ENCODE data around the gene FHL2.
A peak's percentile ranks its signal among the peaks of the same experiment; 100 is the strongest.

Gene FHL2

GRCh38 chr2:105388971-105389381 lies 9.9 kb downstream of the FHL2 start:
- H3K4me2 ChIP-seq (ENCODE audit: low read depth, low read length), result no peak overlapping the region
- H4K20me1 ChIP-seq (ENCODE audit: insufficient read depth, low read length), result no peaks in the 10 kb centered on the region
- H2AFZ ChIP-seq (ENCODE audit: low read length), result no peak overlapping the region
- H3K4me3 ChIP-seq (ENCODE audit: low read length), result no peak overlapping the region
- H3K4me1 ChIP-seq (ENCODE audit: low read length), result peaks cover 20% of the 10 kb centered on the region
- no peaks in the 10 kb centered on the region for H3K79me2 ChIP-seq (ENCODE audit: low read length)
- no peak for DNase-seq
- H3K27me3 ChIP-seq (replicated peaks; ENCODE audit: insufficient read depth, low read length), result no peaks in the 10 kb centered on the region
- H3K36me3 ChIP-seq (replicated peaks; ENCODE audit: insufficient read depth, low read length), result no peaks in the 10 kb centered on the region
- TF ChIP-seq EZH2 (optimal IDR thresholded peaks at IDR 0.05; ENCODE audit: low read depth, low read length), result no peak
- TF ChIP-seq CTCF (IDR thresholded peaks at IDR 0.05; ENCODE audit: low read length), result no peak
- TF ChIP-seq EZH2phosphoT487 (IDR thresholded peaks at IDR 0.05; ENCODE audit: low read length), result no peak
- no peaks in the 10 kb centered on the region for H3K9me3 ChIP-seq (replicated peaks; ENCODE audit: insufficient read depth, low read length)
- no peak overlapping the region for H3K9ac ChIP-seq (ENCODE audit: low read length)
- H3K9me2 ChIP-seq (replicated peaks; ENCODE audit: insufficient read depth, low read length), result no peaks in the 10 kb centered on the region
- H3K27ac ChIP-seq (ENCODE audit: low read length), result no peak overlapping the region
- H3F3A ChIP-seq (ENCODE audit: insufficient read depth, low read length), result peaks cover 10% of the 10 kb centered on the region

- Histone ChIP-seq H4K20me1 (ENCODE audit: insufficient read depth, low read length) (no peaks in the 10 kb centered on the region), H3K27ac (ENCODE audit: low read length) (no peak overlapping the region), H3K79me2 (ENCODE audit: low read length) (no peaks in the 10 kb centered on the region), H3K4me1 (ENCODE audit: low read length) (peaks cover 33% of the 10 kb centered on the region), H2AFZ (ENCODE audit: low read length) (no peak overlapping the region), H3K27me3 (replicated peaks; ENCODE audit: insufficient read depth, low read length) (no peaks in the 10 kb centered on the region), H3K9me3 (replicated peaks; ENCODE audit: insufficient read depth, low read length) (no peaks in the 10 kb centered on the region), H3K4me3 (ENCODE audit: low read length) (no peak overlapping the region), H3K4me2 (ENCODE audit: low read depth, low read length) (no peak overlapping the region), H3K9ac (ENCODE audit: low read length) (no peak overlapping the region), H3K9me2 (replicated peaks; ENCODE audit: insufficient read depth, low read length) (no peaks in the 10 kb centered on the region), H3F3A (ENCODE audit: insufficient read depth, low read length) (peaks cover 10% of the 10 kb centered on the region), H3K36me3 (replicated peaks; ENCODE audit: insufficient read depth, low read length) (no peaks in the 10 kb centered on the region)
- TF ChIP-seq EZH2 (optimal IDR thresholded peaks at IDR 0.05; ENCODE audit: low read depth, low read length) (no peak), CTCF (IDR thresholded peaks at IDR 0.05; ENCODE audit: low read length) (no peak), EZH2phosphoT487 (IDR thresholded peaks at IDR 0.05; ENCODE audit: low read length) (no peak)
- DNase-seq, result no peak
Measured at GRCh38 chr2:105387225-105387624, 11.6 kb downstream of the FHL2 start.

DNA sequence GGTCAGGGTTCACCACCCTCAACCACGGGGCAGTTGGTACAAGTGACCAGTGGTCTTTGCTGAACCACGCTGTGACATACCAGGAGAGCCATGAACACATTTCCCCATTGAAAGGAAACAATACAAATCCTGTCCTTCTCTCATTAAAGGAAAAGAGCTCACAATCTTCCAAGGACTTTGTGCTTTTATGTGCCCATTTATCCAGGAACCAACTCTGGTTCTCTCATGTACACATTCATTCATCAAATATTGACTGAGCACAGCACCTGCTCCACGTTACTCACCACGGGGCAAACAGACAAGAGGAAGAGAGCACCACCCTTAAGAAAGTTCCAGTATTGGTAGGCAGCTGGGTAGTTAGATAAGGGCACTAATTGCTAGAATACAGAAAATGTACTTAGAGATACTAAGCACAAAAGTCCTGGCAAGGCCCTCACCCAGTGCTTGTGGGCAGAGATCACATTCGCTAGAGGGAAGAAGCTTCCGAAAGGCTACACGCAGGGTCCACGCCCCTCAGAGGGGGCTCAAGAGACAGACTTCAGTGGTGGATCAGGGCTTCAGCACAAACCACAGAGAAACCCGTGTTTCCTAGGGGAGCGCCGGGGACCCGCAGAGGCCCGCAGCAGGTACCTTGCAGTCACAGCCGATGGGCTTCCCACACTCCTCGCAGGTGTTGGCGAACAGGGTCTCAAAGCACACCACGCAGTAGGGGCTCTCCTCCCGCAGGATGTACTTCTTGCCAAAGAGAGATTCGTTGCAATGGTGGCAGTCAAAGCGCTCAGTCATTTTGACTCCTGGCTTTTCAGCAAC lies 12.9 kb downstream of the FHL2 start:
- Histone ChIP-seq H3K36me3 (replicated peaks; ENCODE audit: insufficient read depth, low read length) (no peaks in the 10 kb centered on the region), H3K27me3 (replicated peaks; ENCODE audit: insufficient read depth, low read length) (no peaks in the 10 kb centered on the region), H2AFZ (ENCODE audit: low read length) (no peak overlapping the region), H4K20me1 (ENCODE audit: insufficient read depth, low read length) (no peaks in the 10 kb centered on the region), H3K4me3 (ENCODE audit: low read length) (no peak overlapping the region), H3K4me1 (ENCODE audit: low read length) (peaks cover 35% of the 10 kb centered on the region), H3K9ac (ENCODE audit: low read length) (no peak overlapping the region), H3F3A (ENCODE audit: insufficient read depth, low read length) (peaks cover 10% of the 10 kb centered on the region), H3K9me3 (replicated peaks; ENCODE audit: insufficient read depth, low read length) (no peaks in the 10 kb centered on the region), H3K79me2 (ENCODE audit: low read length) (no peaks in the 10 kb centered on the region), H3K27ac (ENCODE audit: low read length) (peak overlapping the region; percentile 69; the same call in 1 of the 2 replicates), H3K9me2 (replicated peaks; ENCODE audit: insufficient read depth, low read length) (no peaks in the 10 kb centered on the region), H3K4me2 (ENCODE audit: low read depth, low read length) (no peak overlapping the region; the same call in 1 of the 2 replicates)
- TF ChIP-seq CTCF (IDR thresholded peaks at IDR 0.05; ENCODE audit: low read length), result no peak
- no peak for TF ChIP-seq EZH2phosphoT487 (IDR thresholded peaks at IDR 0.05; ENCODE audit: low read length)
- TF ChIP-seq EZH2 (optimal IDR thresholded peaks at IDR 0.05; ENCODE audit: low read depth, low read length), result no peak
- DNase-seq, result no peak

All from MM.1S (cell line).